HG03442 (cell line): ENCODE results near the gene TAF6.

ENCODE experiments used
- ATAC-seq: cut with Tn5 transposase; IDR thresholded peaks from one replicate; pipeline ENCODE4 v1.9.1; 2021; ENCODE audit warnings: mild to moderate bottlenecking, moderate library complexity; ENCODE audit not compliant: unreplicated experiment

TAF6 gene

GRCh38 chr7:100098913-100099312 lies 20.2 kb downstream of the TAF6 start:
- ATAC-seq: no peak

GRCh38 chr7:100095704-100096103 lies 23.5 kb downstream of the TAF6 start:
- ATAC-seq: no peak

GRCh38 chr7:100095289-100095688 lies 23.9 kb downstream of the TAF6 start:
- no peak for ATAC-seq

- no peak for ATAC-seq
Observed at GRCh38 chr7:100093925-100094486, 25.2 kb downstream of the TAF6 start.

DNA sequence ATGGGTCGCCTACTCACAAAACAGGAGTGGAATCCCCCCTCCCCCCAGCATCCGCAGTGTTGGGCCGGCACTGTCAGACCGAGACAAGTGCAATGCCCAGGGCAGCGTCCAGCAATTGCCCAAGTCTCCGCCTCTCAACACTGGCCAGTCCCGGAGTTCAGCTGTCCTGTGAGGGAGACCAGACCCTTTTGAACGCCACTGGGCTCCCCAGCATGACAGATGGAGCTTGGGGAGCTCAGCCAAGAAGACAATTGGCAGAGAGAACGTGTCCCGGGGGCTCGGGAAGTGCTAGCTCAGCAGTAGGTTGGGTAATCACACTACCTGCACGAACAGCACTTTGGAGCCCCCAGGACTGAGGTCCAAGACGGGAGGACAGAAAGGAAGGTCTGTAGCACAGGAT lies 25.7 kb downstream of the TAF6 start:
- ATAC-seq: no peak

GRCh38 chr7:100093054-100093453 lies 26.1 kb downstream of the TAF6 start:
- ATAC-seq: no peak

DNA sequence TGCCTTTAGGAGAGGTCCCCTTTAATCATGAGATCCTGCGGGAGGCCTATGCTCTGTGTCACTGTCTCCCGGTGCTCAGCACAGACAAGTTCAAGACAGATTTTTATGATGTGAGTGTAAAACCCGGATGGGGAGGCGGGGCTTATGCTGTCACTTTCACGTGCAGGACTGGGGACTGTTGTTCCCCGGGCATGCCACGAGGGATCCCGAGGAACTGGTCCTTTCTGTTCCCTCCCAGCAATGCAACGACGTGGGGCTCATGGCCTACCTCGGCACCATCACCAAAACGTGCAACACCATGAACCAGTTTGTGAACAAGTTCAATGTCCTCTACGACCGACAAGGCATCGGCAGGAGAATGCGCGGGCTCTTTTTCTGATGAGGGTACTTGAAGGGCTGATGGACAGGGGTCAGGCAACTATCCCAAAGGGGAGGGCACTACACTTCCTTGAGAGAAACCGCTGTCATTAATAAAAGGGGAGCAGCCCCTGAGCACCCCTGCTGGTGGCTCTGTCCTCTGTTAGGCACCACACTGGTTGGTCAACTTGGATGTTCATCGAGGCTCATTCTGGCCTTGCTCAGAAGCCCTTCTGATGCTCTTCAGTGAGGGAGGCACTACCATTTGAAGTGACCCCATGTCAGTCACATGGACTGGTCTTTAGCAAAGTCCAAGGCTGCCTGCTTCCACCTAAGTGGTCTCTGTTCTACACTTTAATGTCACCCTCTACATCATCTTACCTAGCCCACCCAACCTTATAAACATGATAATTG lies 27.6 kb downstream of the TAF6 start:
- ATAC-seq: no peak

GRCh38 chr7:100090527-100091410 lies 28.4 kb downstream of the TAF6 start:
- no peak for ATAC-seq

DNA sequence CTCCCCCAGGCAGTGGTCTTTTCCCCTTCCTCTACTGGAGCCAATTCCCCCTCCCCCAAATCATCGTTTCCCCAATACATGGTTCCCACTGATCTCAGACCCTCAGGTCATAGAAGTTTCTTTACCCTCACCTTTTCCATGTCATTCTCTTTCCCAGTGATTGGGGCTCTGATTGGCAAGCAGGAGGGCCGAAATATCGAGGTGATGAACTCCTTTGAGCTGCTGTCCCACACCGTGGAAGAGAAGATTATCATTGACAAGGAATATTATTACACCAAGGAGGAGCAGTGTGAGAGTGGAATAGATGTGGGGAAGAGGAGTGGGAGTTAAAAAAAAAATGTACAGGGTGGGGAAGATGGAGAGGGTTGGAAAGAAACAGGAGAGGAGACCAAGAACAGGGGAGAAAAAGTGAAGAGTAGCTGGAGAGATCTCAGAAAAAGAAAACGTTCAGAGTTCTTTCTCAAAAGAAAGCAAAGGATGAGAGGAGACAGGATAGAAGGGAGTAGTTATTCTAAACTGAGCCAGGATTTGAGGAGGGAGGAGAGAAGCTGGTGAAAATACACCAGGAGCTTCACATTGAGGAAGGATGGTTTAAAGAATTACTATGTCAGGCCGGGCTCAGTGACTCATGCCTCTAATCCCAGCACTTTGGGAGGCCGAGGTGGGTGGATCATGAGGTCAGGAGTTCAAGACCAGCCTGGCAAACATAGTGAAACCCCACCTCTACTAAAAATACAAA lies 29.5 kb downstream of the TAF6 start:
- no peak for ATAC-seq

DNA sequence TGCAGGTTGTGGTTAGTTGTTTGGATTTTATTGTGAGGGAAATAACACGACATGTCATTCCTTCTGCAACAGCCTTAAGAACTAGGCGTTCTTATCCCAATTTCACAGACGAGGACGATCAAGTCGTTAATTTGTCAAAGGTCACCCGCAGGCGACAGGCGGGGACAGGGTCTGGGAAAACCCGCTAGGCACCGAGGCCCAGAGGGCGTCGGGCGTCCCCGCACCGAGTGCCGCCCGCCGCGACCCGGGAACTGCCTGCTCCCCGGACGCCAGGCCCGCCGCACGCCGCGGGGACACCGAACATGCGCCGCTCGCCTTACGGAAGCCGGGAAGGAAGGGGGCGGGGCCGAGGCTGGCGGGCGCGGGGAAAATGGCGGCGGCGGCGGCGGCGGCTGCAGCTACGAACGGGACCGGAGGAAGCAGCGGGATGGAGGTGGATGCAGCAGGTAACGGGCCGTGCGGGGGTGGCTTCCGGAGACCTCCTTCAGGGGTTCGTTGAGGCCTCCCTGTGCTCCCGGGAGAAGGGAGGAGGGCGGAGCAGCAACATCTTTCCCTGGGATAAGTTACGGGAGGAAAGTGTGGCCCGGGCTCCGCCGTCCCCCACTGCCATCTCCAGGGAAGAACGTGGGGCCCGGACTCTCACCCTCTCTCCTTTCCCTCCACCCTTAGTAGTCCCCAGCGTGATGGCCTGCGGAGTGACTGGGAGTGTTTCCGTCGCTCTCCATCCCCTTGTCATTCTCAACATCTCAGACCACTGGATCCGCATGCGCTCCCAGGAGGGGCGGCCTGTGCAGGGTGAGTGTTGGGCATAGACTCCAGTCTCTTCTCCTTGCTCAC lies 30.3 kb downstream of the TAF6 start, which contains the start of gene COPS6:
Gene COPS6, plus strand, starts transcription at position 349 of the 837 bp plus-strand sequence. Its CDS starts 22 bp downstream, at position 371.
- no peak for ATAC-seq

DNA sequence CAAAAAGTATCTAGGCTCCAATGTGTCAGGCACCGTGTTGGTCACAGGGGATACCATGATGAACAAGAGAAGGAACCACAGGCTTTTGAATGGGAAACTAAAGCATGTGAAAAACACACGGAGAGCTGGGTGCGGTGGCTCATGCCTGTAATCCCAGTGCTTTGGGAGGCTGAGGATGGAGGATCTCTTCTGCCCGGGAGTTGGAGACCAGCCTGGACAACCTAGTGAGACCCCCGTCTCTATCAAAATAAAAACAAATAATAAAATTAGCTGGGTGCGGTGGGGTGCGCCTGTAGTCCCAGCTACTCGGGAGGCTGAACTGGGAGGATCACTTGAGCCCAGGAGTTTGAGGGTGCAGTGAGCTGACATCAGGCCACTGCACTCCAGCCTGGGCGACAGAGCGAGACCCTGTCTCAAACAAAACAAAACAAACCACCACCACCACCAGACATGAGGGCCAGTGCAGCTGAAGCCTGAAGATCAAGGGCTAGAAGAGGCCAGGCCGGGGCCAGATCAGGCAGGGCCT lies 31.0 kb downstream of the TAF6 start:
- ATAC-seq: no peak

GRCh38 chr7:100087055-100087750 lies 32.0 kb downstream of the TAF6 start:
- no peak for ATAC-seq

DNA sequence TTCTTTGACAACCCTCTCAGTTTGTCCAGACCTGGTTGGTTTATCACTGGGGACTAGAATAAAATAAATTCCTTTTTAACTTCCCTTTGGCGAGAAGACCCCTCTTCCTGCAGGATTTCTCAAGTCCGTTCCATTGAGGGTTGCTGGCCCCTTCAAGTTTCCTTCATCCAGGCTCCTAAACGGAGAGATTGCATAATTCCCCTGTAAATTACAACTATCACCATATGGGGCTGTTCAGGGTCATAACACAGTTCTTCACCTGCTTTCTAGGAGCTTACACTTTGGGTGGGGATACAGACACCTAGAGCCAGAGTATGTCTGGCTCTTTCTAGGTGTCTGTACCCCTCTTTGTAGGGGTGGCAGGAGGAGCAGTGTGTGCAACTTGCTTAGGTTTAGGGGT lies 33.6 kb downstream of the TAF6 start:
- no peak for ATAC-seq

DNA sequence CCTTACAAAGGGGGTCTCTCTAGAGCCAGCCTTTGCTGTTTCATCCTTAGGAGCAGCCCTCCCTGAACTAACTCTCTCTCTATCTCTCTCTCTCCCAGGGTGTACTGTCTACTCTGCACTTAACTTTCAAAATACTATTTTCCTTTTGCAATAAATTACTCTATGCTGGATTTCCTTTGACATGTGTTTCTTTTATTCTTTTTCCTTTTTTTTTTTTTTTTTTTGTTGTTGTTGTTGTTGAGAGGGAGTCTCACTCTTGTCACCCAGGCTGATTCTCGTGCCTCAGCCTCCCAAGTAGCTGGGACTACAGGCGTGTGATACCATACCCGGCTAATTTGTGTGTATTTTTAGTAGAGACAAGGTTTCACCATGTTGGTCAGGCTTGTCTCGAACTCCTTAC lies 36.2 kb downstream of the TAF6 start:
- ATAC-seq: no peak

DNA sequence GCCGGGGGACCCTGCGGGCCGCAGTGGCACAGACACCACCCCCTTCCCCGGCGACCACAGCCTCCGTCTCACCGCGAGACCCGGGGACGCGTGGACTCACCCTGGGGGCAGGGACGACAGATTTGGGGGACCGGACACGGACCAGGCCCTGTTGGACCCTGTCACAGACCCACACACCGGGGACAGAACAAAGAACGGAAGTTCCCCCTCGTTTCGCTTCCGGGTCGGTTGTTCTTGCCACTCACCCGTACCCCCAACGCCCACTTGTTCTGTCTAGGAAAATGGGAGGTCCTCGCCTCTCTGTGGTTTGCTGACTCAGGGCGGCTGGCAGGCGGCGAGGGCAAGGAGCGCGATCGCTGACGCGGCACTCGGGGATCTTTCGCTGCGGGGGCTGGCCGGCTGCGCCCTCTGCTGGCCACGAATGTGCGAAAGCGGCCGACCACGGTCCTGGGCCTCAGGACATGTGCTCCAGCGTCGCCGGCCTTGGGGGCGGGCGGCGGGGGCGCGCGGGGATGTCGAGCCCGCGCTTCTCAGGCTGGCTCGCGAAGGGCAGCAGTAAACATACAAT lies 37.5 kb downstream of the TAF6 start, which contains the start of gene ZNF3:
Gene ZNF3, minus strand, starts transcription at position 189 of the 568 bp plus-strand sequence. CDS start 4,366 bp downstream, outside the sequence.
- peak; percentile 76 for ATAC-seq

DNA sequence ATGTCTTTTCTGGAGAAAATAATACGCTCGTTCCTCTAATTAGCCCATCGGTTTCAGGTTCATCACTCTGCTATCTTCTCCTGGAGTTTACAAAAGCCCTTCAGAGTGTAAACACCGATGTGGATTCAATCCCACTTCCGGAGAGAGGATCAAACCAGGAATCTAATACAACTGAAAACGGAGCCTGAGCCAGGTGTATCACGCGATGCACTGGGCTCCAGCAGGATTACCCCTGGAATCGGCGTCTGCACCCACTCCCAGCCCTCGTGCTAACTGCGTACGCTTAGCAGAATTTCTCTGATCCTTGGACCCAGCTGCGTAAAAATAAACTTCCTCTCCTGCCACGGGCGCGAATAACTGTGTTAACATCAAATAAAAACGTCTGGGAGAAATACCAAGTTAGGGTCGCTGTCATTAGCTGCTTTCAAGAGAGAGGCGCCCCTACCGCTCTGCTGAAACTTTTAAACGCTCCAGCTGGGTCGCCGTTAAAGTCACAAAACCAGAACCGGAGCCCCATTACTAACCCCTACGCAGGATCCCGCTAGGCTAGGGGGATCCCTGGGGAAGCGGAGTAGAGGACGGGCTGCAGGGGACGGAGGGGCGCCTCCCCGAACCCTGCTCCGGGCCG lies 38.1 kb downstream of the TAF6 start:
- ATAC-seq: no peak

- ATAC-seq: no peak
Observed at GRCh38 chr7:100079024-100079560, 40.1 kb downstream of the TAF6 start.

- ATAC-seq: no peak
Observed at GRCh38 chr7:100077205-100077604, 42.0 kb downstream of the TAF6 start.
